Activated naive CD4-positive, alpha-beta T cell treated with anti-CD3 and anti-CD28 coated beads, Interleukin-2, amount 50 U/mL, for 24 hours (primary cell): Measurements from ENCODE around the gene PDGFD.

Experiments
- H3K27ac Mint-ChIP-seq: one replicate; pipeline ENCODE4 v1.8.0; 2021; ENCODE audit warnings: mild to moderate bottlenecking, mixed read lengths
- H3K27me3 Mint-ChIP-seq: one replicate; pipeline ENCODE4 v1.8.0; 2021; ENCODE audit warnings: mixed read lengths
- H3K36me3 Mint-ChIP-seq: one replicate; pipeline ENCODE4 v1.8.0; 2021; ENCODE audit warnings: mixed read lengths
- H3K4me1 Mint-ChIP-seq: one replicate; pipeline ENCODE4 v1.8.0; 2021; ENCODE audit warnings: mixed read lengths
- H3K4me3 Mint-ChIP-seq: one replicate; pipeline ENCODE4 v1.8.0; 2021; ENCODE audit warnings: mild to moderate bottlenecking, mixed read lengths
- H3K9me3 Mint-ChIP-seq: one replicate; pipeline ENCODE4 v1.8.0; 2021; ENCODE audit warnings: mixed read lengths

PDGFD gene

DNA sequence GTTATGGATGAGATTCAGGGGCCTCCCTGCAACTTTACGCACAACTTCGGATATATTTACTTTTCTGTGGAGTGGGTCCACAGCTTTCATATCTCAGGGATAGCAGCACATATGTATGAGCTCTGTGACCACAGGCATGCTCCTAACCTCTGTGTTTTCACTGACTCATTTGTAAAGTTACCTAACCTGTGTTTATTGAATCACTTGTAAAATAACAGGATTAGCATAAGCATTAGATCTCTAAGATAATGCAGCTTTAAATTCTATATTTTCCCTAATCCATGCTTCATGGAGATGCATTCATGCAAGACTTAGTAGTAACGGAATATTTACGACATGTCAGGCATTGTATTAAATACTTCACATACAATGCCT lies 175.4 kb downstream of the PDGFD start:
- no peak overlapping the region for H3K4me3 Mint-ChIP-seq
- H3K36me3 Mint-ChIP-seq, result no peaks in the 10 kb centered on the region
- no peak overlapping the region for H3K27ac Mint-ChIP-seq
- H3K9me3 Mint-ChIP-seq, result peaks cover 5% of the 10 kb centered on the region
- H3K4me1 Mint-ChIP-seq, result no peaks in the 10 kb centered on the region
- no peaks in the 10 kb centered on the region for H3K27me3 Mint-ChIP-seq

DNA sequence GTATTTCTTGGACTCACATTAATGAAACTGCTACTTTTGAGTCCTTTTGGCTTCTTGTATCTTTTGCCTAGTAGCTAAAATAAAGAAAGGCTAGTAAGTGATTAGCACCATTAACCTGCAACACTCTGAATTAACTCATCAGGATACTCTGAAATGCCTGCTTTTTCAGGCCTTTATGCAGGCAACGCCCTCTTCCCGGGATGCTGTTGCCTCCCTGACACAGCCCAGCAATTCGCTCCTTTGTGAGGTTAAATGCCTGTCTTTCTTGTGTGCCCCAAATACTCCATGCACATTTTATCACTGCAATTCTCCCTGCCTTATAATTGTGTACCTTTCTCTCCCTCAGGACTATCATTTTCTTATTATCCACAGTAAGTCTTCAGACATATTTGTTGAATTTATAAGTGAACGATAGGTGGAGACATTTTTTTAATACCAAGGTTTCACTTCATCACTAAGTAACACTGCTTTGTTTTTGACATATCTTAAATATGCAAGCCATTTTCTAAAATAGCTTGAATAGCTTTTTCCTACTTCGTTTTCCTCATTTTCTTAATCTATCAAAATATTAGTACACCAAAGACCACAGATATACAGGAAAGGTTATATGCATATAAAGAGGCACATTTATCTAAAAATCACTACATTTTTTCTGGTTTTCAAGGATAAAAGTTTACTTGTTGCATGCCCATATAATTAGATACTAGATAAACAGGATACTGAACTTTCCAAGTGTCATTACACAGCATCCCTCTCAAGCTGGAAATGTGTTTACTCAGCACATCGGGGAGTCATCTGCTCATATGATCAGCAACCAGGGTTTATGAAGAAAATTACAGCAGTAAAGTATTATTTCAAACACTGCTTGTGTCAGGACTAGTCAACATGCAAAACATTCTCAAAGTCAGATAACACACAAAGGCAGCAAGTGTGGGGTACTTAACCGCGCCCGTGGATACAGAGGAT lies 176.0 kb downstream of the PDGFD start:
- Mint-ChIP-seq H3K4me1 (no peaks in the 10 kb centered on the region), H3K9me3 (peaks cover 5% of the 10 kb centered on the region), H3K36me3 (no peaks in the 10 kb centered on the region), H3K27ac (no peak overlapping the region), H3K4me3 (no peak overlapping the region), H3K27me3 (no peaks in the 10 kb centered on the region)

DNA sequence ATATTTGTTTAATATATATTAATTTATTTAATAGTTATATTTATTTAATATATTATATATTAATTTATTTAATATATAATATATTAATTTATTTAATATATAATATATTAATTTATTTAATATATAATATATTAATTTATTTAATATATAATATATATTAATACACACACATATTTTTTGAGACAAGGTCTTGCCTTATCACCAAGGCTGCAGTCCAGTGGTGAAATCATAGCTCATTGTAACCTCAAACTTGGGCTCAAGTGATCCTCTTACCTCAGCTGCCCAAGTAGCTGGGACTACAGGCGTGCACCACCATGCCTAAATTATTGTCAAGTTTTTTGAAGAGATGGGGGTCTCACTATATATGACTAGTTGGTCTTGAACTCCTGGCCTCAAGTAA lies 178.9 kb downstream of the PDGFD start:
- Mint-ChIP-seq H3K4me1 (no peaks in the 10 kb centered on the region), H3K27ac (no peak overlapping the region), H3K9me3 (peaks cover 5% of the 10 kb centered on the region), H3K4me3 (no peak overlapping the region), H3K27me3 (no peaks in the 10 kb centered on the region), H3K36me3 (no peaks in the 10 kb centered on the region)

DNA sequence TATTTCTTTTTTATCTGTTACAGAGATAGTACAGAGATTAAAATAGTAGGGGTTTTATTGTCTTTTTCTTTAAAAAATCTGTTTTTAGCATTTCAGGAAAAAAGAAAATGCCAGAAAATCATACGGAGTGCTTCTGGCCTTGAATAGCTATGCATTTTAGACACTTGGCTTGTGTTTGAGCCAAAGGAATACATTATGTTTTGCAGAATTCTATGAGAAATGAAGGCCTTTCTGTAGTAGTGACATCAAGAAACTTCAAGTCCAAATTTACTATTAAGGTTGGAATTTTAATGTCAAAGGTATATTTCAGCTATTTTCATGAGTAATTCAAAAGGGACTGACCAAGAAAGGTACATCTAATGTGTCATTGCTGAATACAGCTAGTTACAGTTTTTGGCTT lies 183.8 kb downstream of the PDGFD start:
- H3K27me3 Mint-ChIP-seq, result no peaks in the 10 kb centered on the region
- H3K9me3 Mint-ChIP-seq, result peaks cover 11% of the 10 kb centered on the region
- H3K4me3 Mint-ChIP-seq, result no peak overlapping the region
- H3K36me3 Mint-ChIP-seq, result no peaks in the 10 kb centered on the region
- no peaks in the 10 kb centered on the region for H3K4me1 Mint-ChIP-seq
- no peak overlapping the region for H3K27ac Mint-ChIP-seq

- peaks cover 11% of the 10 kb centered on the region for H3K9me3 Mint-ChIP-seq
- no peak overlapping the region for H3K27ac Mint-ChIP-seq
- H3K4me3 Mint-ChIP-seq, result no peak overlapping the region
- H3K27me3 Mint-ChIP-seq, result no peaks in the 10 kb centered on the region
- no peaks in the 10 kb centered on the region for H3K4me1 Mint-ChIP-seq
- H3K36me3 Mint-ChIP-seq, result no peaks in the 10 kb centered on the region
These were observed 185.0 kb downstream of the PDGFD start for GRCh38 chr11:103978616-103979595.

DNA sequence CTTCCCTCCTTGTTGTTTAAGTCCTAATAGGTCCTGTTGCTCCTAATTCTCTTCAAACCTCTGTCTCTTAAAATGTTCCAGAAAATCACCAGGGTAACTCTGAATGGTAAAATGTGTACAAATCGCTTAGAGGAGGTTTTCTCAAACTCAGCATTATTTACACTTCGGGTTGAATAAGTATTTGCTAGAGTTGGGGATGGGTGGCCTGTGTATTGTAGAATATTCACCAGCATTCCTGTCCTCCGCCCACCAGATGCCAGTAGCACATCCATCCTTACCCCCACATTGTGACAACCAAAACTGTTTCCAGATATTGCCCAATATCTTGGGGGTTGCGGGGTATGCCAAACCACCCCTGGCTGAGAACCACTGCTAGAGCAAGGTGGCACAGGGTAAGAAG lies 191.9 kb downstream of the PDGFD start:
- Mint-ChIP-seq H3K27ac (no peak overlapping the region), H3K4me3 (no peak overlapping the region), H3K4me1 (no peaks in the 10 kb centered on the region), H3K36me3 (no peaks in the 10 kb centered on the region), H3K27me3 (no peaks in the 10 kb centered on the region), H3K9me3 (peaks cover 5% of the 10 kb centered on the region)

DNA sequence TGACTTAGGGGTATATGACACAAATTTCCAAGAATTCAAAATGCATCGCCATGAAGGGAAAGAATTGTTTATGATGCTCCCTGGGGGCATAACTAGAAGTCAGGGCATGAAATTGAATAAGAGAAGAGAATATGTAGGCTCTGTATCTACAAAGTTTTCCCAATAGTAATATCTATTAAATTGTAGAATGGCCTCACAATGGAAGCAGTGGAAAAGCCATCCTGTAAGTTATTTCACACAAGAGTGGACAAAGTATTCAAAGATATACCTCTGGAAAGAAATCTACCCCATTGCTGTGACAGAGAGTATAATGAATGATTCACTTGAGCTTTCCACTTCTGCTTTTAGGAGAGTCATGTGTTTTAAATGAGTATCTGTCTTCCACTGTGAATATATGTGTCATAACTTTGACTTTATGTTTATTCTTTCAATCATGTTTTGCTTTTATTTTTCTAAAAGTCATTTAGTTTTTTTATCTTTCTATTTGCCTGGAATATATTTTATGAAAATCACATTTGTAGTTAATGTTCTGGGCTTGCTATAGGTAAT lies 193.2 kb downstream of the PDGFD start:
- Mint-ChIP-seq H3K27me3 (no peaks in the 10 kb centered on the region), H3K4me1 (no peaks in the 10 kb centered on the region), H3K9me3 (no peaks in the 10 kb centered on the region), H3K36me3 (no peaks in the 10 kb centered on the region), H3K27ac (no peak overlapping the region), H3K4me3 (no peak overlapping the region)

- Mint-ChIP-seq H3K27me3 (no peaks in the 10 kb centered on the region), H3K36me3 (no peaks in the 10 kb centered on the region), H3K27ac (no peak overlapping the region), H3K4me1 (no peaks in the 10 kb centered on the region), H3K9me3 (no peaks in the 10 kb centered on the region), H3K4me3 (no peak overlapping the region)
These were observed 195.3 kb downstream of the PDGFD start for GRCh38 chr11:103968685-103969084.

- H3K27me3 Mint-ChIP-seq, result no peaks in the 10 kb centered on the region
- H3K36me3 Mint-ChIP-seq, result no peaks in the 10 kb centered on the region
- H3K4me3 Mint-ChIP-seq, result no peak overlapping the region
- no peak overlapping the region for H3K27ac Mint-ChIP-seq
- no peaks in the 10 kb centered on the region for H3K4me1 Mint-ChIP-seq
- no peaks in the 10 kb centered on the region for H3K9me3 Mint-ChIP-seq
These were observed 196.0 kb downstream of the PDGFD start for GRCh38 chr11:103967985-103968384.

DNA sequence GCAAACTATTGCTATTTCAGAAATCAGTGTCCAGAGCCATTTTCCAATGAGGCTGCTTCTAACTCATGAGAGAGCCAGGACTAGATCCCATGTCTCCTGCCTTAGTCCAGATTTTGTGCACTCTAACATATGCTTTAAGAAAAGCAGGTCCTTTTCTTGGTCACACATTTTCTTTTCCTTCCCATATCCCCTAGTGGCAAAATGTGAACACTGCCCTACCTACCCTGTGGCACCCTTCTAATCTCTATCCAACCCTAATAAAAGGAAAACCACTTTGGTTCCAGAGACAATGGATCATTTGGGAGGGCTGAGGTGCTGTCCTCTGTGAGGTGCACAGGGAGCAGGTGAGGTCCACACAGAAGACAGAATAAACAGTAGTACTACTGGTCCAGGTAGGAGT lies 199.6 kb downstream of the PDGFD start:
- Mint-ChIP-seq H3K4me3 (no peak overlapping the region), H3K36me3 (no peaks in the 10 kb centered on the region), H3K9me3 (no peaks in the 10 kb centered on the region), H3K27me3 (no peaks in the 10 kb centered on the region), H3K4me1 (no peaks in the 10 kb centered on the region), H3K27ac (no peak overlapping the region)

DNA sequence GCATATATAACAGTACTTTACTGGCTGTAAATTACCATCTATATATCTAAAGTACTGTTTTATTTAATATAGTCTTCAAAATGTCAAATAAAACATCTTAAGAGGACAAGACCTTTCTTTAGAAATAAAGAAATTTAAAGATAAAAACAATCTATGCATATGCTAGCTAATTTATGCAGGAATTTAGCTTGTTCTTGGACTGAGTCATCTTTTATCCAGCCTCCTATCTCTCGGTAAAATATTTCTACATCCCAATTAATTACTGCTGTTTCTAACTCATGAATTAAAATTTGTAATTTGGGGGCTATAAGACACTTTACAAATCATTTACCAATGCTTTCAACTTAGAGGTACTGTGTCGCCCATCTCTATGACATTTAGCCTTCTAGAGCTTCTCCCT lies 200.3 kb downstream of the PDGFD start:
- Mint-ChIP-seq H3K4me1 (no peaks in the 10 kb centered on the region), H3K9me3 (no peaks in the 10 kb centered on the region), H3K4me3 (no peak overlapping the region), H3K27ac (no peak overlapping the region), H3K27me3 (no peaks in the 10 kb centered on the region), H3K36me3 (no peaks in the 10 kb centered on the region)

DNA sequence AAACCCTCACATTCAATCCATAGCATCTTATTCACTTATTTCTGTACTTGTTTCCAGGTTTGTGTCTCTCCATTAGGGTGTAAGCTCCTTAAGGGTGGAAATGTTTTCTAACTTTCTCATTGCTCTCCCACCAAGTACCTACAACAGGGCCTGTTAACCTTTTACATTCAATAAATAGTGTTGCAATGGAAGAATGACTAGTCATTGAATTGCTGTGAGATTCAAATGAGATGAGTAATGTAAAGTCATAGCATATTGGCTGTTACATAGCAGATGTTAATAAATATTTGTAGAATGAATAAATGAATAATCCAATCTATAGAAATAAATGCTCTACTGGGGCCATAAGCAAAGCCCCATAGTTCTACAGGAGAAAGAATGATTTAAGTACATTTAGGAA lies 202.9 kb downstream of the PDGFD start:
- no peaks in the 10 kb centered on the region for H3K9me3 Mint-ChIP-seq
- H3K4me1 Mint-ChIP-seq, result no peaks in the 10 kb centered on the region
- no peak overlapping the region for H3K27ac Mint-ChIP-seq
- H3K36me3 Mint-ChIP-seq, result no peaks in the 10 kb centered on the region
- H3K27me3 Mint-ChIP-seq, result no peaks in the 10 kb centered on the region
- H3K4me3 Mint-ChIP-seq, result no peak overlapping the region

- H3K27me3 Mint-ChIP-seq, result no peaks in the 10 kb centered on the region
- H3K36me3 Mint-ChIP-seq, result no peaks in the 10 kb centered on the region
- H3K4me3 Mint-ChIP-seq, result no peak overlapping the region
- H3K4me1 Mint-ChIP-seq, result no peaks in the 10 kb centered on the region
- no peak overlapping the region for H3K27ac Mint-ChIP-seq
- no peaks in the 10 kb centered on the region for H3K9me3 Mint-ChIP-seq
These were observed 203.8 kb downstream of the PDGFD start for GRCh38 chr11:103960108-103960507.

- H3K4me1 Mint-ChIP-seq, result no peaks in the 10 kb centered on the region
- no peaks in the 10 kb centered on the region for H3K9me3 Mint-ChIP-seq
- no peak overlapping the region for H3K27ac Mint-ChIP-seq
These were observed 204.5 kb downstream of the PDGFD start for GRCh38 chr11:103959279-103959942.

GRCh38 chr11:103958475-103959215 lies 205.3 kb downstream of the PDGFD start:
- Mint-ChIP-seq H3K27ac (no peak overlapping the region), H3K27me3 (no peaks in the 10 kb centered on the region)

More at GRCh38 chr11:103959279-103959942, 204.5 kb downstream of the PDGFD start:
- no peaks in the 10 kb centered on the region for H3K36me3 Mint-ChIP-seq
- H3K4me3 Mint-ChIP-seq, result no peak overlapping the region
- H3K27me3 Mint-ChIP-seq, result no peaks in the 10 kb centered on the region

More at GRCh38 chr11:103958475-103959215, 205.3 kb downstream of the PDGFD start:
- no peak overlapping the region for H3K4me3 Mint-ChIP-seq
- H3K9me3 Mint-ChIP-seq, result no peaks in the 10 kb centered on the region
- no peaks in the 10 kb centered on the region for H3K4me1 Mint-ChIP-seq
- H3K36me3 Mint-ChIP-seq, result no peaks in the 10 kb centered on the region
